OCI-LY7 (cell line): ENCODE data around the gene NDRG2.

Experiments used
- EZH2phosphoT487 ChIP-seq: fragments of 200-600 bp; sonication (generic); IDR thresholded peaks from 2 replicates; pipeline ENCODE4 v1.6.1; 2018; ENCODE audit warnings: low read depth, borderline replicate concordance, mild to moderate bottlenecking, mixed run types, antibody characterized with exemption, low read length, moderate library complexity, mixed read lengths
- TF ChIP-seq, protein P1 (sequence below): fragments of 200-600 bp; sonication (generic); conservative IDR thresholded peaks from 2 replicates; pipeline ENCODE4 v1.5.1; 2014; ENCODE audit warnings: mild to moderate bottlenecking, antibody characterized with exemption, low read length, moderate library complexity, mixed read lengths

DNA sequence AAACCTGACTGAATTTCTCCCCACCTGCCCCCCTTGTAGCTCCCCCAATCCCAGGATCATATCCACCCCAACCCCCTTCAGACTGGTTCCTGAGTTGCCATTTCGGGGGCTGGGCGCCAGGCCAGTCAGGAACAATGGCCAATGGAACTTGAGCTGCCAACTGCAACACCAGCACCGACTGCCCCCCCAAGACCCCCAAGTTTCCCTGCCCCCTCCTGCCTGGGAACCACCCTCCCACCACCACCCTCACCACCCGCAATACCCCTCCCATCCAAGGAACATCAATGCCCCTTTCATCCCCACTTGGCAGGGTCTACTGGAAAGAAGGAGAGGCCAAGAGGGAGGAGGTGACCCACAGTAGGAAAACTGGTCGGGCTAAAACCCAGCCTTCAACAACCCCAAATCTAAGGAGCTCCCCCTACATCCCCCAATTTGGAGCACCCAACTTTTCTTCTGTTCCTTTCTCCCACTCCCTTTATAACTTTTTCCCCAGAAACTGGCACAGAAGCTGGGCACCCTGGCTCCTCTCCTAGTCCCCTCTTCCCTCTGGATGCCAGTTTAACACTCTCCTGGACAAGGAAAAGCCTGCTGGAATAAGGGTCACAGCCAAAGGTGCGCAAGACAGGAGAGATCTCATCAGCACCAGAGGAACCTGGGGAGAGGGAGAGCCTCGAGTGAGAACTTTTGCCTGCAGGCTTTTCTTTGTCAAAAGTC, 1.6 kb upstream of the NDRG2 start:
- TF ChIP-seq, protein P1, sequence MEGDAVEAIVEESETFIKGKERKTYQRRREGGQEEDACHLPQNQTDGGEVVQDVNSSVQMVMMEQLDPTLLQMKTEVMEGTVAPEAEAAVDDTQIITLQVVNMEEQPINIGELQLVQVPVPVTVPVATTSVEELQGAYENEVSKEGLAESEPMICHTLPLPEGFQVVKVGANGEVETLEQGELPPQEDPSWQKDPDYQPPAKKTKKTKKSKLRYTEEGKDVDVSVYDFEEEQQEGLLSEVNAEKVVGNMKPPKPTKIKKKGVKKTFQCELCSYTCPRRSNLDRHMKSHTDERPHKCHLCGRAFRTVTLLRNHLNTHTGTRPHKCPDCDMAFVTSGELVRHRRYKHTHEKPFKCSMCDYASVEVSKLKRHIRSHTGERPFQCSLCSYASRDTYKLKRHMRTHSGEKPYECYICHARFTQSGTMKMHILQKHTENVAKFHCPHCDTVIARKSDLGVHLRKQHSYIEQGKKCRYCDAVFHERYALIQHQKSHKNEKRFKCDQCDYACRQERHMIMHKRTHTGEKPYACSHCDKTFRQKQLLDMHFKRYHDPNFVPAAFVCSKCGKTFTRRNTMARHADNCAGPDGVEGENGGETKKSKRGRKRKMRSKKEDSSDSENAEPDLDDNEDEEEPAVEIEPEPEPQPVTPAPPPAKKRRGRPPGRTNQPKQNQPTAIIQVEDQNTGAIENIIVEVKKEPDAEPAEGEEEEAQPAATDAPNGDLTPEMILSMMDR, result no peak
- no peak for TF ChIP-seq EZH2phosphoT487
